HG03103 (cell line): ENCODE results near the gene NME4.
"Not testable (repeated sequence)": the region's sequence is repeated elsewhere in the genome, so short reads cannot be mapped to it uniquely, and the experiment has no call there.

ENCODE experiments used
- ATAC-seq: cut with Tn5 transposase; IDR thresholded peaks from one replicate; pipeline ENCODE4 v1.9.1; 2021; ENCODE audit warnings: low read depth; ENCODE audit not compliant: unreplicated experiment

The NME4 gene

DNA sequence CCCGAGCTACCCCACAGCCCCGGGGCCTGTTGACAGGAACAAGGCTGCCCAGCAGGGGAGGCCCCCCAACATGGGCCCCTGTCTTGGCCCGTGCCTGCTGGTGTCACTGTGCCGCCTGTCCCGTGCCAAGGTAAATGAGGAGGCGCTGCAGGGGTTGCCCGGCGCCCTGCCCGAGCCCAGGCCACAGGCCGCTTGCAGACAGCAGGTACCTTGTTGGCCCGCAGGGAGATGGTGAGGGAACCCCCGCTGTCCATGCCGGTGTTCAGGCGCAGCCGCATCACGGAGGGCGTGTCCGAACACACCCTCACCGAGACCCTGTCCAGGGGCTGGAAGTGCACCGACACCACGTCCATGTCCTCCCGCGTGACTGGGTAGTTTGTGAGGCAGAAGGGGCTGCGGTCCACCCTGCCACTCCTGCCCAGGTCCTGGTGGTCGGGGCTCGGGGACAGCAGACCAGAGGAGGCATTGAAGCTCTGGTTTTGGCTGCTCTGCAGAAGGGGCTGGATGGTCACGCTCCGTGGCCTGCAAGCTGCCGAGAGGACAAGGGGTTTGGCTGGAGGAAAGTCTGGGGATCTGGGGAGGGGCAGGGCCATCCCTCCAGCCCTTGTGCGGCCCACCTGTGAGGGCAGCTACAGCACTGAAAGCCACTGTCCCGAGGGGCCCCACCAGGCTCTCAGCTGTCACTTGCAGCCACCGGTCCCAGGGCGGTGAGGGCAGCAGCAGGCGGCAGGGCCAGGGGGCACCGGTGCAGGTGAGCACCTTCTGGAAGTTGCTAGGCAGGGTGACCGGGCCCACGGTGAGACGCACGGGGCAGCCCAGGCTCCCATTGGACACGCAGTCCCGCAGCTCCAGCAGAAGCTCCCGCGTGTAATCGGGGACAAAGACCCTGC is 20.8 kb upstream of the NME4 start:
- ATAC-seq, result no peak

DNA sequence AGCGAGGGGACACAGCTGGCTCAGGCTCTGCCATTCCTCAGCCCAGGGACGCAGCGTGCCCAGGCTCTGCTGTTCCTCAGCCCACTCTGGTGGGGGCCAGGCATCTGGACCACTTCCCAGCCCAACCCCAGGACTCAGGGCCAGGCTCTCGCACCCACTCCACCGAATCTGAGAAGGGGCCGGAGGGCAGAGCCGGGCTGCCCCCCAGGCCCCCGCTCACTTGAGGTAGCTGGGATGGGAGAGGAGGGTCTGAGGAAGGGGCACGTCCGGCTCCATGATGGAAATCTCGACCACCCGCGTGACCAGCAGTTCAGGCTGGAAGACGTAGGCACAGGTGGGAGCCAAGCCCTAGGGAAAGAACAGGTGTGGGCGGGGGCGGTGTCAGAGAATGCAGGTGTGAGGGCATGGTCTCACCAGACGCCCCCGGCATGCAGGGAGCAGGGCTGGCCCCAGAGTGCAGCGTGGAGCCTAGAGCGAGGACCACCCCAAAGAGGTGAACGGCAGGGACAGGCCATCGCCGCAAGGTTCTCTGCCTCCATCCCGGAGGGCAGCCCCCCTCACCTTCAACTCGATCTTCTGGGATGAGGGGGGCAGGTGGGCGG is 20.1 kb upstream of the NME4 start:
- no peak for ATAC-seq

DNA sequence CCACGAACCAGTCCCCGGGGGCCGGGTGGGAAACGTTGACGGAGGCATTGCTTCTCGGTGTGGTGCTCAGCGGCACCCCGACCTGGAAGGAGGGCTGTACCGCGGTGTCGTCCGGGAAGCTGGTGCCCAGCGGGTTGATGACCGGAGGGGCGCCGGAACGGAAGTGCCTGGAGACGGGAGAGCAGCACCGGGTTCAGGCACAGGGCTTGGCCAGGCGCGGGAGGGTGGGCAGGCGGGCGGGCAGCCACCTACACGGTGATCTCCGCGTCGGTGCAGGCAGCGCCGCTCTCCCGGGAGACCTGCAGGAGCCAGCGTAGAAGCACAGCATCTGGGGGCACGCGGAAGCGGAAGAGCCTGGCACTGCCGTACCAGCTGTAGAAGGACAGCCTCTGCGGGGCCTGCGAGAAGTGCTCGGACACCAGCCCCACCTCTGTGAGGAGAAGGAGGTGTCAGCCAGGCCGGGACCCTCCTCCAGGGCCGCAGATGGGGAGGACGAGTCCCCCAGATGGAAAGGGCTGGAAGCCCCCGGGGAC is 19.5 kb upstream of the NME4 start:
- ATAC-seq, result no peak

DNA sequence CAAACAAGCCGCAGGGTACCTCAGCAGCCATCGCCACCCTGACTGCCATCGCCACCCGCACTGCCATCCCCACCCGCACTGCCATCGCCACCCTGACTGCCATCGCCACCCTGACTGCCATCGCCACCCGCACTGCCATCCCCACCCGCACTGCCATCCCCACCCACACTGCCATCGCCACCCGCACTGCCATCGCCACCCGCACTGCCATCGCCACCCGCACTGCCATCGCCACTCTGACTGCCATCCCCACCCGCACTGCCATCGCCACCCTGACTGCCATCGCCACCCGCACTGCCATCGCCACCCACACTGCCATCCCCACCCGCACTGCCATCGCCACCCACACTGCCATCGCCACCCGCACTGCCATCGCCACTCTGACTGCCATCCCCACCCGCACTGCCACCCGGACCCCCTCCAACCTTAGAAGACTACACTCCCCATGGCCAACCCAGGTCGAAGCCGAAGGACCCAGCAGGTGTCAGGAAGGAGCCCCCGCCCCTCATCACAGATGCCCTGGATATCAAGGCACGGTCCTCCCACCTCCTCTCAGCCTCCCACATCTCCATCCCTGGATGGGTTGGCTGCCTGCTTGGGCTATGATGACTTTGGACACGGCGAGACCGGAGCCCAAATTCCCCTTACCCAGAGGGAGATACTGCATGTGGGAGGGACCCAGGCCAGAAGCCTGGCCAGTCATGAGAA is 18.7 kb upstream of the NME4 start:
- not testable (repeated sequence) for ATAC-seq

DNA sequence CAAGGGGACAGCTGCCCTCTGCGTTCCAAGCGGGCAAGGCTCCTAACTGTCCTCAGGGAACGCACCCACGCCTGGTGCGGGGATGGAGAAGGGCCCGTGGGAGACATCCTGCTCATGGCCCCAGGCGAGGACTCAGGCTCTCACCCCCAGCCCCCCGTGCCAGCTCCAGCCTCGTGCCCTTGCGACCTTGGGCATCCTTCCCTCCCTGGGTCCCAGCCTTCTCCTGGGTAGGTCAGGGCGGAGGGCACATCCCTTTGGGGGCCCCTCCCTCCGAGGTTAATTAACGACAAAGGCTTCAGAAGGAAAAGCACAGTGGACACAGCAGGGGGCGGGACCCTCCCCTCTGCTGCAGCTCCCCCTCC is 18.2 kb upstream of the NME4 start:
- no peak for ATAC-seq

DNA sequence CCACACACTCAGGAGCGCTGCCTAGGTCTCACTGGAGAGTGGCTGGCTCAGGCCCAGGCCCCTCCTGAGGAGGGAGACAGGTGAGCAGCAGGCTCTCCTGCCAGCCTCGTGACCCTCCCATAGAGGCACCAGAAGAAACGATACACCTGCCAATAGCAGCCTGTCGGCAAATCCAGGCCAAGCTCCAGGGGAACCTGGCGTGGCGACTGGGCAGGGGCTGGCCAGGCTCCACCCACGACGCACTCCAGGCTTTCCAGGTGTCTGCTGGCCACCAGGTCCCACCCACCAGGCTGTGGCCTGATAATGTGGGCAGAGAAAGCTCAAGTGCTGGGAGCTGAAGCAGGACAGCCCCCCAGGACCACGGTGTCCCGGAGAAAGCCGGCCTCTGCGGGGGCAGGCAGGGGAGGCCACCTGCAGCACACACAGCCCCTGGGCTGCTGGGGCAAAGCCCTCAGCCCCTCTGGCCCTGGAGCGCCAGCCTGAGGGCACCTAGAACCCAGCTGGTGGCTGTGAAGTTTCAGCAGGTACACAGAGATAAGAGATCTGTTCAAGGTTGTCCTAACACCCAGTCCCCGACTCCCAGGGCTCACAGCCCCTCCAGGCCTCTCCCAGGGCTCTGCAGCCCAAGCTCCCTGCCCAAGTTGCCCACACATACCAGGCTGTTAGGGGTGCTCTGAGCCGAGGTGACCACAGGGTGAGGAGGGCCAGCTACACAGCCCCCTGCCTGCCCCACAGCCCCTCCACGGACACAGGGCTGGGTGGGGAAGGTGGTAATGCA is 17.6 kb upstream of the NME4 start:
- ATAC-seq, result no peak

DNA sequence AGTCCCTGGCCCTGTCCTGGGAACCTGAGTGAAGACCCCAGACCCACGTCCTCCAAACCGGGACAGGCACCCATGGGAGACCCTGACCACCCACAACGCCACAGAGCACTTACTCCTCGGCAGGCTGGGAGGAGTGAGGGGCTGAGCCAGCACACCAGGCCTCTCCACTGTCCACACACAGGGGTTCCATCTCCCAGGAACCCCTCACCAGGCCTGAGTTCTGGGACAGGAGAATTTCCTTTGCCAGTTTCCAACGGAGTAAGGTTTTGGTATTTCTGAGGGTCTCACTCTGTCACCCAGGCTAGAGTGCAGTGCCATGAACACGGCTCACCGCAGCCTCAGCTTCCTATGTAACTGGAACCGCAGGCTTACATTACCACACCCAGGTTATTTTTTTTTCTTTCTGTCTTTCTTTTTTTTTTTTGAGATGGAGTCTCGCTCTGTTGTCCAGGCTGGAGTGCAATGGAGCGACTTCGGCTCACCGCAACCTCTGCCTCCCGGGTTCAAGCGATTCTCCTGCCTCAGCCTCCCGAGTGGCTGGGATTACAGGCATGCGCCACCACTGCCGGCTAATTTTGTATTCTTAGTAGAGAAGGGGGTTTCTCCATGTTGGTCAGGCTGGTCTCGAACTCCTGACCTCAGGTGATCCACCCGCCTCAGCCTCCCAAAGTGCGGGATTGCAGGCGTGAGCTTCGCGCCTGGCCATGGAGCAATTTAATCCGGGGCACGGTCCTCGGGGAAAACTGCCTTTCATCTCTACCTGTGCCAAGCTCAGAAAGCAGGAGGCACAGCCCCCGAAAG is 16.8 kb upstream of the NME4 start:
- ATAC-seq, result no peak

DNA sequence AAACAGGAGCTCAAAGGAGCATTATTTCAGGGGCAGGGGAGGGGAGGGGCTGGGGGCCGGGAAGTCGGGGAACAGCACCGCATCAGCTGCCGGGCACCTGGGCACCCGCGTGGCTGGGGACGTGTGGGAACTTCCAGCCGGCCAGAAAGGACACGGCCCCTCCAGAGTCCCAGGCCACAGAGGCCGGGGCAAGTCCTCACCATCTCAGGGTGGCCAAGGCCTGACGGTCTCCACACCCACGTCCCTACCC is 16.3 kb upstream of the NME4 start:
- no peak for ATAC-seq

DNA sequence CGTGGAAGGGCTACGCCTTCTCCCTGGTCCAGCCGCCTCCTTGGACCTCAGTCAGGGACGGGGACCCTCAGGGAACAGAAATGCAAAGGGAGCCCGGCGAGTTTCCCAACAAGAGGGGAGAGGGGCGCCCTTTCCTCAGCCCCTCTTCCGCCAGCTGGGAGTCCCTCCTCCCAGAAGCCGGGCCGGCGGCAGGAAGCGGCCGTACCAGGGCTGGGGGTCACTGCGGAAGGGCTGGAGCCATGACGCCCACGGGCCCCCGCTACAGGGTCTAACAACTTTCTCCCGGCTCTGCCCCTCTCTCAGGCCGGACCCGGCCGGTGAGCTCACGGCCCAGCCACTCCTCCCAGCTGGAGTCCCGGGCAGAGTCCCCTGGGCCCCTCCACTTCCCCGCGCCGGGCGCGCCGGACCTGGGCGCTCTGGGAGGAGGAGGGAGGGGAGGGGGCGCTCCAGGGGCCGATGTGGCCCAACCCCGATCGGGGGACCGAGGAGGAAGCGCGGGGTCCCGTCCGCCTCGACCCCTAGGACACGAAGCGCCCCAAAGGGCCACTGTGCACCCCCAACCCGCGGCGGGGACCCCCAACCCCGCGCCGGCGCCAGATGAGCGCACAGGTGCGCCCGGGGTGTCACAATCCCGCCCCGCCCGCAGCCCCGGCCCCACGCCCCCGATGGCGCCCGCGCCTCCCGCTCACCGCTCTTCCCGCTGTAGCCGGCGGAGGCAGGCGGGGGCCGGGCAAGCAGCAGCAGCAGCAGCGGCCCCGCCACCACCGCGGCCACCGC is 15.8 kb upstream of the NME4 start:
- ATAC-seq, result no peak

DNA sequence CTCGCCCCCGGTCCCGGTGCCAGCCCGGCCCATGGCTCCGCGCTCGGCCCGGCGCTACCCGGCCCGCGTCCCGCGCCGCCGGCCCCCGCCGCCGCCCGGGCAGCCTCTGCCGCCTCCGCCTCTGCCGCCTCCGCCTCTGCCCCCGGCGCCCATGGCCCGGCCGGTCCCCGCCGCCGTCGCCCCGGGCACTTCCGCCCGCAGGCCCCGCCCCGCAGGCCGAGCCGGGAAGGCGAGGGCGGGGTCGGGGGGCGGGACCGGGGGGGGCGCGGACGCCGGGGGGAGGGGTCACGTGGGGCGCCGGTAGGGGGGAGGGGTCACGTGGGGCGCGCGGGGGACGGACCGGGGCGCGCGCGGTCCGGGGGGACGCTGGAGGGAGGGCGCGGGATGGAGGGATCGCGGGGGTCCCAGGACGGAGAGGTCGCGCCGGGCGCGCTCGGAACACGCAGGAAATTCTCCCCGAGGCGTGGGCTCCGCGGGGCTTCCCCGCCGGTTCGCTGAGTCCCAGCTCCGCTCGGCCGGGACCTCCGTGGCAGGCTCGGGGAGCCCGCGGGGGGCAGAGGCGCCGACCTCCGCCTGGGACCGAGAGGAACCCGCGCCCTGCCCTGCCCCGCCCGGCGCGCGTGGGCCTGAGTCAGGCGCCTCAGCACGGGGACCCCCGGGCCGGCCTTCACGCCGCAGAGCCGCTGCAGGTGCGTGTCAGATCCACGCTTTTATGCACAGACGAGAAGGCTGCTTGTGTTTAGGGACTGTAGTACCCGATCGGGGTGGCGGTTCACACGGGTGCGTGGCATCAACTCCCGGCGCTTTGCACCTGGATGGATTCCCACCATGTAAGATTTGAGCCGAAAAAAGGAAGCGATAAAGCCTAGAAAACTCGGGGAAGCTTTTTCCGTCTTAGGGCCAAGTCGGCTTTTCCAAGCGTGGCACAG is 14.9 kb upstream of the NME4 start, which contains the start of gene PGAP6:
PGAP6 (minus strand) TSS at position 190 of the 929 bp plus-strand sequence; CDS start at position 33, 157 bp downstream.
- no peak for ATAC-seq

DNA sequence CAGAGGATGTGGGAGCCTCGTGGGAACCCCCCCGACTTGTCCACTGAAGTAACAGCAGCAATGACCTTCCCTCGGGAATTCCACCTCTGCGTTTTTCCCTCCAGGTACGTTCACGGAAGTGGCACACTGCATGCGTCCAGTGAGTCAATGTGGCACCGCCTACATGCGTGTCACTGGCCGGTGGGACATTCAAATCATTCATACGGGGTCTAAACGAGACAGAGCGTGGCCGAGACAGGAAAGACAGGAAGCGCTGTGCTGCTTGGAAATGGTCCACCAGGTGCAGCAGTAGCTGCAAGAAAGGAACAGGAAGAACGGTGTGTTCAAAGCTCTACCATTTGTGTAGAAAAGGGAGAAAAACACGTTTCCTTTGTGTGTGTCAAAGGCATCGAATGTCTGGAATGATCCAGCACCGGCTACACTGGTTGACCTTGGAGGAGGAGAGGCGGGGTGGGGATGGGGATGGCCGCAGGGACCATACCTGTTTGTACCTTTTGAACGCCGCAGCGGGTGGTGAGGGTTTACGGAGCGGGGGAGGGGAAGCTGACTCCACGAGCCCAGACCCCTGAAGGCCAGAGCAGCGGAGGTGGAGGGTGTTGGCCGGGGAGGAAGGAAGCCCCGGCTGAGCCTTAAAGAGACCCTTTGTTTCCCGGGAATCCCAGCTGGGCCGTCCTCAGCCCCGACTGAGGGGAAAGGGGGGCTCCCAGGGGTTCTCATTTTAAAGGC is 13.5 kb upstream of the NME4 start:
- no peak for ATAC-seq

DNA sequence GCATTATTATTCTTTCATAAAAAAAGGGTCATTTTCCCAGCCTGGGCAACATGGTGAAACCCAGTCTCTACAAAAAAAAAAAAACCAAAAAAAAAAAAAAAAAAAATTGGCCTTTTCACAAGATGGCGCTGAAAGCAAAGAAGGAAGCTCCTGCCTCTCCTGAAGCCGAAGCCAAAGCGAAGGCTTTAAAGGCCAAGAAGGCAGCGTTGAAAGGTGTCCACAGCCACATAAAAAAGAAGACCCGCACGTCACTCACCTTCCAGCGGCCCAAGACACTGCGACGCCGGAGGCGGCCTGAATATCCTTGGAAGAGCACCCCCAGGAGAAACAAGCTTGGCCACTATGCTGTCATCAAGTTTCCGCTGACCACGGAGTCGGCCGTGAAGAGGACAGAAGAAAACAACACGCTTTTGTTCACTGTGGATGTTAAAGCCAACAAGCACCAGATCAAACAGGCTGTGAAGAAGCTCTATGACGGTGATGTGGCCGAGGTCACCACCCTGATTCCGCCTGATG is 10.3 kb upstream of the NME4 start:
- ATAC-seq, result no peak

DNA sequence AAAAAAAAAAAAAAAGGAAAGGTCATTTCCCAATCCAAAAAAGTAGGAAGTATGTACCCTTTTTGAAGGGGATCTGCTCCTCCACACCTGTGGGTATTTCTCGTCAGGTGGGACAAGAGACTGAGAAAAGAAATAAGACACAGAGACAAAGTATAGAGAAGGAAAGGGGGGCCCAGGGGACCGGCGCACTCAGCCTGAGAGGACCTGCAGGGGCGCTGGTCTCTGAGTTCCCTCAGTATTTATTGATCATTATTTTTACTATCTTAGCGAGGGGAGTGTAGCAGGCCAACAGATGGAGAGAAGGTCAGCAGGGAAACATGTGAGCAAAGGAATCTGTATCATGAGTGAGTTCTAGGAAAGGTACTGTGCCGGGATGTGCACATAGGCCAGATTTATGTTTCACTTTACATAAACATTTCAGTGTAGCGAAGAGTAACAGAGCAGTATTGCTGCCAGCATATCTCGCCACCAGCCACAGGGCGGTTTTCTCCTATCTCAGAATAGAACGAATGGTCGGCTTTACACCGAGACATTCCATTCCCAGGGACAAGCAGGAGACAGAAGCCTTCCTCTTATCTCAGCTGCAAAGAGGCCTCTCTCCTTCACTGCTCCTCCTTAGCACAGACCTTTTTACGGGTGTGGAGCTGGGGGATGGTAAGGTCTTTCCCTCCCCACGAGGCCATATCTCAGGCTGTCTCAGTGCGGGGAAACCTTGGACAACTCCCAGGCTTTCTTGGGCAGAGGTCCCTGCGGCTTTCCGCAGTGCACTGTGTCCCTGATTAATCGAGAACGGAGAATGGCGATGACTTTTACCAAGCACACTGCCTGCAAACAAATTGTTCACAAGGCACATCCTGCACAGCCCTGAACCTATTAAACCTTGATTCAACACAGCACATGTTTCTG is 9.0 kb upstream of the NME4 start:
- ATAC-seq, result not testable (repeated sequence)

DNA sequence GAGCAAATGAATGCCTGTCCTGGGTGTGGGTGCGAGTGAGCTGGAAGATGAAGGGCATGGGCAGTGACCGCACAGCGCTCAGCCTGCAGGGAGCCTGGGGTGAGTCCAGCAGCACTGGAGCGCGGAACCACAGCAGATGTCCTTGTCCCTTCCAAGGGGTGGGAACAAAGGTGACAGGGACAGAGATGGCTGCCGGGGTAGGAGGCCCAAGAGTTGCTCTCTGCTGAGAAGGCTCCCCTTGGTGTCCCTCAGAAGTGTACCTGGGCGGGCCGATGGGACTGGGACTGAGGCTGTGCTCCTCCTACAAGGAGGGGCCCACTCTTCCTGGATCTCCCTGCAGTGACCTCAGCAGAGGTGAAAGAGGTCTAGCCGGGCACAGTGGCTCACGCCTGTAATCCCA is 7.6 kb upstream of the NME4 start:
- no peak for ATAC-seq

DNA sequence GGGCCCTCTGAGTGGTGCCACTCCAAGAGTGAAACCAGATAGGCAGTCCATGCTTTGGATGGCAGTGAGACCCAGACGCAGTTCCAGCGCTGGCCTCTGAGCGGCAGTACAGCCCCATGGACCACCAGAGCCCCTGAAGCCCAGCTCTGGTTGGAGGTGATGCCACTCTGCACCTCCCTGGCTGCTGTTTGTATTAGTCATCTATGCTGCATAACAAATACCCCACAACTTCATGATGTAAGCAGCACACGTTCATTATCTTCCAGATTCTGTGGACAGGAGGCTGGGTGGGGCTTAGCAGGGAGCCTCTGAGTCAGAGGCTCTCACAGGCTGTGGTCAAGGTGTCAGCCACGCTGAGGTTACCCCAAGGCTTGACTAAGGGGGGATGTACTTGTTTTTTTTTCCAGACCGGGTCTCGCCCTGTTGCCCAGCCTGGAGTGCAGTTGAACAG is 5.1 kb upstream of the NME4 start:
- no peak for ATAC-seq

DNA sequence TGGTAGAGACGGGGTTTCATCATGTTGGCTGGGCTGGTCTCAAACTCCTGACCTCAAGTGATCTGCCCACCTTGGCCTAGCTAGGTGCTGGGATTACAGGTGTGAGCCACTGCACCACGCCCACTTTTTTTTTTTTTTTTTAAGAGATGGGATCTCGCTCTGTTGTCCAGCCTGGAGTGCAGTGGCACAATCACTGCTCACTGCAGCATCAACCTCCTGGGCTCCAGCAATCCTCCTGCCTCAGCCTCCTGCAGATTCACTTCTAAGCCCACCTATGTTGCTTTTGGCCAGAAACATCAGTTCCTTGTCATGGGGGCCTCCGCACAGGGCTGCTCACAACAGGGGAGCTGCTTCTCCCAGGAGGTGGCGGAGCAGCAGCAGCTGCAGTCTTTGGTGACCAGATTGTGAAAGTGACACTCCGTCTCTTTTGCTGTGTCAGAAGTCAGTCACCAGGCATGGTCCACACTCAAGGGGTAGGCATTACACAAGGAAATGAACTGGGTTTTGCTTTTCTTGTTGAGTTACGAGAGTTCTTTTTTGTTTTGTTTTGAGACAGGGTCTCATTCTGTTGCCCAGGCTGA is 4.5 kb upstream of the NME4 start:
- ATAC-seq, result no peak
